MM.1S (cell line): ENCODE measurements around the gene OR8A1.

ENCODE experiments used
- DNase-seq: peaks from one replicate; pipeline ENCODE4 v3.0.0-alpha.2; 2015
- H2AFZ ChIP-seq: fragments of 300-600 bp; sonication (generic); 2 replicates; pipeline ENCODE4 v1.6.0; 2016; ENCODE audit warnings: antibody characterized with exemption, low read length
- H3F3A ChIP-seq: fragments of 300-600 bp; sonication (generic); 2 replicates; pipeline ENCODE4 v1.6.1; 2016; ENCODE audit warnings: mild to moderate bottlenecking, antibody characterized with exemption, low read length, moderate library complexity, mixed read lengths; ENCODE audit not compliant: insufficient read depth
- H3K27ac ChIP-seq: fragments of 300-600 bp; sonication (generic); 2 replicates; pipeline ENCODE4 v1.5.1; 2016; ENCODE audit warnings: mild to moderate bottlenecking, low read length
- H3K27me3 ChIP-seq: fragments of 300-600 bp; sonication (generic); replicated peaks from 2 replicates; pipeline ENCODE4 v1.6.0; 2016; ENCODE audit warnings: low read length; ENCODE audit not compliant: insufficient read depth
- H3K36me3 ChIP-seq: fragments of 300-600 bp; sonication (generic); replicated peaks from 2 replicates; pipeline ENCODE4 v1.6.1; 2016; ENCODE audit warnings: mild to moderate bottlenecking, low read length, mixed read lengths; ENCODE audit not compliant: insufficient read depth
- H3K4me1 ChIP-seq: fragments of 300-600 bp; sonication (generic); 2 replicates; pipeline ENCODE4 v1.6.1; 2016; ENCODE audit warnings: low read length, mixed read lengths
- H3K4me2 ChIP-seq: fragments of 300-600 bp; sonication (generic); 2 replicates; pipeline ENCODE4 v1.6.0; 2016; ENCODE audit warnings: low read depth, low read length
- H3K4me3 ChIP-seq: fragments of 300-600 bp; sonication (generic); 2 replicates; pipeline ENCODE4 v1.5.1; 2016; ENCODE audit warnings: low read length, mixed read lengths
- H3K79me2 ChIP-seq: fragments of 300-600 bp; sonication (generic); 2 replicates; pipeline ENCODE4 v1.6.1; 2016; ENCODE audit warnings: mixed run types, low read length, mixed read lengths
- H3K9ac ChIP-seq: fragments of 300-600 bp; sonication (generic); 2 replicates; pipeline ENCODE4 v1.6.1; 2016; ENCODE audit warnings: low read length, mixed read lengths
- H3K9me2 ChIP-seq: fragments of 300-600 bp; sonication (generic); replicated peaks from 2 replicates; pipeline ENCODE4 v1.6.1; 2016; ENCODE audit warnings: mild to moderate bottlenecking, low read length, mixed read lengths; ENCODE audit not compliant: insufficient read depth
- H3K9me3 ChIP-seq: fragments of 300-600 bp; sonication (generic); replicated peaks from 2 replicates; pipeline ENCODE4 v1.6.1; 2016; ENCODE audit warnings: mild to moderate bottlenecking, low read length, mixed read lengths; ENCODE audit not compliant: insufficient read depth
- H4K20me1 ChIP-seq: fragments of 300-600 bp; sonication (generic); 2 replicates; pipeline ENCODE4 v1.6.1; 2016; ENCODE audit warnings: mild to moderate bottlenecking, low read length, moderate library complexity, mixed read lengths; ENCODE audit not compliant: insufficient read depth
- CTCF ChIP-seq: fragments of 300-600 bp; sonication (generic); IDR thresholded peaks from 2 replicates; pipeline ENCODE4 v1.5.1; 2016; ENCODE audit warnings: antibody characterized with exemption, low read length, mixed read lengths
- EZH2 ChIP-seq: fragments of 300-600 bp; sonication (generic); optimal IDR thresholded peaks from 2 replicates; pipeline ENCODE3; 2017; ENCODE audit warnings: low read depth, mild to moderate bottlenecking, antibody characterized with exemption, low read length, mixed read lengths
- EZH2phosphoT487 ChIP-seq: fragments of 300-600 bp; sonication (generic); IDR thresholded peaks from 2 replicates; pipeline ENCODE4 v1.6.1; 2018; ENCODE audit warnings: antibody characterized with exemption, low read length

OR8A1 gene

GRCh38 chr11:124541204-124541603 is 28.6 kb upstream of the OR8A1 start:
- no peak overlapping the region for H3K4me3 ChIP-seq
- H3K4me2 ChIP-seq: no peak overlapping the region
- no peaks in the 10 kb centered on the region for H4K20me1 ChIP-seq
- no peaks in the 10 kb centered on the region for H3K9me3 ChIP-seq
- no peak for DNase-seq
- H3K9me2 ChIP-seq: no peaks in the 10 kb centered on the region
- H3F3A ChIP-seq: no peaks in the 10 kb centered on the region
- H3K36me3 ChIP-seq: no peaks in the 10 kb centered on the region
- no peak overlapping the region for H3K9ac ChIP-seq
- no peaks in the 10 kb centered on the region for H3K27me3 ChIP-seq
- H2AFZ ChIP-seq: no peak overlapping the region
- TF ChIP-seq EZH2 (no peak), CTCF (no peak), EZH2phosphoT487 (no peak)
- no peak overlapping the region for H3K27ac ChIP-seq
- H3K4me1 ChIP-seq: no peaks in the 10 kb centered on the region
- H3K79me2 ChIP-seq: no peaks in the 10 kb centered on the region

GRCh38 chr11:124543145-124543544 is 26.7 kb upstream of the OR8A1 start:
- no peak overlapping the region for H3K9ac ChIP-seq
- H3F3A ChIP-seq: no peaks in the 10 kb centered on the region
- no peak overlapping the region for H3K4me3 ChIP-seq
- no peak overlapping the region for H3K27ac ChIP-seq
- H4K20me1 ChIP-seq: no peaks in the 10 kb centered on the region
- no peak overlapping the region for H3K4me2 ChIP-seq
- no peaks in the 10 kb centered on the region for H3K27me3 ChIP-seq
- H3K4me1 ChIP-seq: no peaks in the 10 kb centered on the region
- H3K9me2 ChIP-seq: no peaks in the 10 kb centered on the region
- TF ChIP-seq EZH2 (no peak), EZH2phosphoT487 (no peak), CTCF (no peak)
- no peak for DNase-seq
- H3K36me3 ChIP-seq: no peaks in the 10 kb centered on the region
- H2AFZ ChIP-seq: no peak overlapping the region
- no peaks in the 10 kb centered on the region for H3K9me3 ChIP-seq
- H3K79me2 ChIP-seq: no peaks in the 10 kb centered on the region

- no peaks in the 10 kb centered on the region for H3F3A ChIP-seq
- no peak within 1 kb of the TSS for H3K27ac ChIP-seq
- H3K9ac ChIP-seq: no peak within 1 kb of the TSS
- H3K9me2 ChIP-seq: no peaks in the 10 kb centered on the region
- no peaks in the 10 kb centered on the region for H3K36me3 ChIP-seq
- H3K27me3 ChIP-seq: no peaks in the 10 kb centered on the region
- no peak for TF ChIP-seq EZH2phosphoT487
- TF ChIP-seq CTCF: no peak
- TF ChIP-seq EZH2: no peak
- no peak within 1 kb of the TSS for H3K4me3 ChIP-seq
- H3K4me1 ChIP-seq: no peaks in the 10 kb centered on the region
- H3K79me2 ChIP-seq: no peaks in the 10 kb centered on the region
- no peaks in the 10 kb centered on the region for H3K9me3 ChIP-seq
- H3K4me2 ChIP-seq: no peak within 1 kb of the TSS
- no peak within 1 kb of the TSS for H2AFZ ChIP-seq
- H4K20me1 ChIP-seq: no peaks in the 10 kb centered on the region
- no peak for DNase-seq
Measured at GRCh38 chr11:124543554-124543953, 26.2 kb upstream of the OR8A1 start, which contains the start of gene OR8B12. TSS of gene OR8B12 (minus strand) at chr11:124543654. CDS start at chr11:124543654, 0 bp downstream.

GRCh38 chr11:124551189-124551588 is 18.6 kb upstream of the OR8A1 start:
- TF ChIP-seq CTCF (0 out of 2 replicates have a peak, but pooled peaks have one; percentile 8), EZH2 (no peak), EZH2phosphoT487 (no peak)
- no peak for DNase-seq
- H3K79me2 ChIP-seq: no peaks in the 10 kb centered on the region
- no peak overlapping the region for H2AFZ ChIP-seq
- H4K20me1 ChIP-seq: no peaks in the 10 kb centered on the region
- no peaks in the 10 kb centered on the region for H3F3A ChIP-seq
- no peaks in the 10 kb centered on the region for H3K9me2 ChIP-seq
- no peak overlapping the region for H3K27ac ChIP-seq
- H3K4me1 ChIP-seq: no peaks in the 10 kb centered on the region
- no peak overlapping the region for H3K4me3 ChIP-seq
- no peaks in the 10 kb centered on the region for H3K27me3 ChIP-seq
- no peaks in the 10 kb centered on the region for H3K9me3 ChIP-seq
- no peak overlapping the region for H3K9ac ChIP-seq
- no peaks in the 10 kb centered on the region for H3K36me3 ChIP-seq
- H3K4me2 ChIP-seq: no peak overlapping the region
